WTC11 (cell line): Measurements from ENCODE around the gene SHD. TPM values are rescaled to one million over a fixed set of nuclear protein-coding genes. Genes with fewer than 3 reads are reported as not detected.

Experiments
- ATAC-seq: fragments of 200-7000 bp; cut with Tn5 transposase; 2 replicates; pipeline ENCODE4 v1.10.0; 2021; ENCODE audit warnings: mild to moderate bottlenecking, moderate library complexity
- CTCF ChIA-PET: fragments of 300-600 bp; sonication (Branson Sonifier 250); formaldehyde crosslinking; loops from one replicate; lab custom pipeline; 2021; ENCODE audit warnings: antibody characterized with exemption; lab: Charles Lee
- POLR2A ChIA-PET: fragments of 350-600 bp; sonication (Branson Sonifier 250); formaldehyde crosslinking; loops from one replicate; lab custom pipeline; 2021; ENCODE audit warnings: antibody characterized with exemption; lab: Charles Lee
- DNase-seq: peaks from one replicate; pipeline ENCODE4 v3.0.0; 2021; ENCODE audit warnings: low spot score
- H3K27ac Mint-ChIP-seq: 2 replicates; pipeline ENCODE4 v1.8.0; 2021; ENCODE audit warnings: mixed read lengths
- H3K27me3 Mint-ChIP-seq: 2 replicates; pipeline ENCODE4 v1.8.0; 2021; ENCODE audit warnings: low read depth, mild to moderate bottlenecking, moderate library complexity, mixed read lengths
- H3K36me3 Mint-ChIP-seq: 2 replicates; pipeline ENCODE4 v1.8.0; 2021; ENCODE audit warnings: mixed read lengths
- H3K4me1 Mint-ChIP-seq: 2 replicates; pipeline ENCODE4 v1.8.0; 2022; ENCODE audit warnings: mixed read lengths
- H3K4me3 Mint-ChIP-seq: 2 replicates; pipeline ENCODE4 v1.8.0; 2021; ENCODE audit warnings: mild to moderate bottlenecking, moderate library complexity, mixed read lengths
- H3K9me3 Mint-ChIP-seq: 2 replicates; pipeline ENCODE4 v1.8.0; 2021; ENCODE audit warnings: mixed read lengths
- CBFB ChIP-seq: sonication (generic); formaldehyde crosslinking; IDR thresholded peaks from 2 replicates; pipeline ENCODE4 v1.8.1; 2022; ENCODE audit warnings: mild to moderate bottlenecking, low read depth, missing genetic modification reagents
- IRF2 ChIP-seq: sonication (generic); formaldehyde crosslinking; IDR thresholded peaks from 2 replicates; pipeline ENCODE4 v1.8.0; 2022; ENCODE audit warnings: low read depth, missing genetic modification reagents, borderline replicate concordance
- KAT7 ChIP-seq: sonication (generic); formaldehyde crosslinking; IDR thresholded peaks from 2 replicates; pipeline ENCODE4 v1.8.1; 2023; ENCODE audit warnings: missing genetic modification reagents, mild to moderate bottlenecking, borderline replicate concordance
- NR2C2 ChIP-seq: sonication (generic); formaldehyde crosslinking; IDR thresholded peaks from 2 replicates; pipeline ENCODE4 v1.8.0; 2022; ENCODE audit warnings: mild to moderate bottlenecking, missing genetic modification reagents
- ZBTB21 ChIP-seq: sonication (generic); formaldehyde crosslinking; IDR thresholded peaks from 2 replicates; pipeline ENCODE4 v1.8.1; 2023; ENCODE audit warnings: mild to moderate bottlenecking, missing genetic modification reagents, borderline replicate concordance
- ZNF121 ChIP-seq: sonication (generic); formaldehyde crosslinking; IDR thresholded peaks from 2 replicates; pipeline ENCODE4 v1.8.0; 2023; ENCODE audit warnings: missing genetic modification reagents
- total RNA-seq: library from RNA; stranded (reverse); gene quantifications from 3 replicates; pipeline ENCODE4 v1.2.3, GENCODE V29; 2021
- TF ChIP-seq, protein P1 (sequence below): fragments of 250-450 bp; sonication (Bioruptor Pico); IDR thresholded peaks from 2 replicates; pipeline ENCODE4 v1.8.0; 2021; ENCODE audit warnings: mild to moderate bottlenecking
- TF ChIP-seq, protein P2 (sequence below): sonication (generic); formaldehyde crosslinking; IDR thresholded peaks from 2 replicates; pipeline ENCODE4 v1.8.1; 2022; ENCODE audit warnings: low read depth, missing genetic modification reagents, borderline replicate concordance
- TF ChIP-seq, protein P3 (sequence below): sonication (generic); formaldehyde crosslinking; IDR thresholded peaks from 2 replicates; pipeline ENCODE4 v1.8.0; 2023; ENCODE audit warnings: missing genetic modification reagents, mild to moderate bottlenecking, borderline replicate concordance
- TF ChIP-seq, protein P4 (sequence below): sonication (generic); formaldehyde crosslinking; IDR thresholded peaks from 2 replicates; pipeline ENCODE4 v1.8.0; 2022; ENCODE audit warnings: missing genetic modification reagents
- TF ChIP-seq, protein P5 (sequence below): sonication (generic); formaldehyde crosslinking; IDR thresholded peaks from 2 replicates; pipeline ENCODE4 v1.8.0; 2023; ENCODE audit warnings: mild to moderate bottlenecking, missing genetic modification reagents
- TF ChIP-seq, protein P6 (sequence below): sonication (generic); formaldehyde crosslinking; IDR thresholded peaks from 2 replicates; pipeline ENCODE4 v1.8.1; 2022; ENCODE audit warnings: low read depth, mild to moderate bottlenecking, moderate library complexity, missing genetic modification reagents, borderline replicate concordance
- TF ChIP-seq, protein P7 (sequence below): sonication (generic); formaldehyde crosslinking; IDR thresholded peaks from 2 replicates; pipeline ENCODE4 v1.8.1; 2023; ENCODE audit warnings: mild to moderate bottlenecking, moderate library complexity, missing genetic modification reagents
- TF ChIP-seq, protein P8 (sequence below): sonication (generic); formaldehyde crosslinking; IDR thresholded peaks from 2 replicates; pipeline ENCODE4 v1.8.1; 2022; ENCODE audit warnings: mild to moderate bottlenecking, missing genetic modification reagents, moderate library complexity, borderline replicate concordance
- TF ChIP-seq, protein P9 (sequence below): sonication (generic); formaldehyde crosslinking; IDR thresholded peaks from 2 replicates; pipeline ENCODE4 v1.8.1; 2023; ENCODE audit warnings: mild to moderate bottlenecking, missing genetic modification reagents, moderate library complexity

SHD gene
- total RNA-seq, 1 experiment from 2014 or later = 3.4 TPM

DNA sequence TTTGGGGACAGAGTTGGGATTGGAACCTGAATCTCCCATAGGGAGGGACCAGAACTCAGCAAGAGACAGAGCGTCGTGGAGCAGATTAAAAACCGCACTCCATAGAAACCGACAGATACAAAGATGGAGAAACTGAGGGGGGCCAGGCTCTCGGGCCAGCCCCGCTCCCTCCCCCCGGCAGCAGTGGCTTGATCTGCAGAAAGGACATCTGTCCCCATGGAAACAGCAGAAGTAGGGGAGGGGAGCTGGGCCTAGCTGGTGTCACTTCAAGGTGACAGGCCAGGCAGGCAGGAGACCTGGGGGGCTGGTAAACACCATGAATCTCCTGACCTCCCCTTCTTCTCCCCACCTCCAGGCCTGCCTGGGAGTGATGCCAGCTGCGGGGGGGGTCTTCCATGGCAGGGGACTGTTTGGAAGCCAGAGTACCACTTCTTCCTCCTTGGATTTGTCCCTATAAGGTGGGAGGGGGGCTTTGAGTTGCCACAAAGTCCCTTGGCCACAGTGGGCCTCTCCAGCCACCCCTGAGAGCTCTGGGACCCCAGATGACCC is 12.2 kb downstream of the SHD start (continued):
- TF ChIP-seq IRF2 (CRISPR knock-in tag) (no peak), NR2C2 (no peak)
- TF ChIP-seq, protein P1, sequence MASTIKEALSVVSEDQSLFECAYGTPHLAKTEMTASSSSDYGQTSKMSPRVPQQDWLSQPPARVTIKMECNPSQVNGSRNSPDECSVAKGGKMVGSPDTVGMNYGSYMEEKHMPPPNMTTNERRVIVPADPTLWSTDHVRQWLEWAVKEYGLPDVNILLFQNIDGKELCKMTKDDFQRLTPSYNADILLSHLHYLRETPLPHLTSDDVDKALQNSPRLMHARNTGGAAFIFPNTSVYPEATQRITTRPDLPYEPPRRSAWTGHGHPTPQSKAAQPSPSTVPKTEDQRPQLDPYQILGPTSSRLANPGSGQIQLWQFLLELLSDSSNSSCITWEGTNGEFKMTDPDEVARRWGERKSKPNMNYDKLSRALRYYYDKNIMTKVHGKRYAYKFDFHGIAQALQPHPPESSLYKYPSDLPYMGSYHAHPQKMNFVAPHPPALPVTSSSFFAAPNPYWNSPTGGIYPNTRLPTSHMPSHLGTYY (CRISPR knock-in tag) = no peak
- TF ChIP-seq, protein P2, sequence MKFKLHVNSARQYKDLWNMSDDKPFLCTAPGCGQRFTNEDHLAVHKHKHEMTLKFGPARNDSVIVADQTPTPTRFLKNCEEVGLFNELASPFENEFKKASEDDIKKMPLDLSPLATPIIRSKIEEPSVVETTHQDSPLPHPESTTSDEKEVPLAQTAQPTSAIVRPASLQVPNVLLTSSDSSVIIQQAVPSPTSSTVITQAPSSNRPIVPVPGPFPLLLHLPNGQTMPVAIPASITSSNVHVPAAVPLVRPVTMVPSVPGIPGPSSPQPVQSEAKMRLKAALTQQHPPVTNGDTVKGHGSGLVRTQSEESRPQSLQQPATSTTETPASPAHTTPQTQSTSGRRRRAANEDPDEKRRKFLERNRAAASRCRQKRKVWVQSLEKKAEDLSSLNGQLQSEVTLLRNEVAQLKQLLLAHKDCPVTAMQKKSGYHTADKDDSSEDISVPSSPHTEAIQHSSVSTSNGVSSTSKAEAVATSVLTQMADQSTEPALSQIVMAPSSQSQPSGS (CRISPR knock-in tag) = no peak
- TF ChIP-seq, all 79 proteins: peak for 0

DNA sequence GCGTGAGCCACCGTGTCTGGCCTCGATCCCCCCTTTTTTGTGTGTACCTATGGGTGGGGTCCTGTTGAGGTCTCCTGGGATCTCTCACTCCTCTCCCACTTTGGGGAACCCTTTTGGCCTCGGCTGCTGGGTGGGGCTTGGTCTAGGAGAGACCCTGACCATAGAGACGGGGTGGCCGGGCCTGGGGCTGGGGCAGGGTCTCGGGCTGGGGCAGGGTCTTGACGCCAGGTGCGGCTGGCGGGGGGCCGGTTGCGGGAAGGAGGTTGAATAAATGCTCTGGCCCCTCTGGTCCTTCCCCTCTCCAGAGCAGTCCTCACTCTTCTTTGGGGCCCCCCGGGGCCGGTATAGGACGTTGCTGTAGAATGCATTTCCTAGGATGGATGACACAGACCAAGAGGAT is 13.4 kb downstream of the SHD start:
- CTCF ChIA-PET = no interaction called here
- TF ChIP-seq ZNF121 (CRISPR knock-in tag) = no peak
- TF ChIP-seq ZBTB21 (CRISPR knock-in tag) = no peak
- TF ChIP-seq, protein P3, sequence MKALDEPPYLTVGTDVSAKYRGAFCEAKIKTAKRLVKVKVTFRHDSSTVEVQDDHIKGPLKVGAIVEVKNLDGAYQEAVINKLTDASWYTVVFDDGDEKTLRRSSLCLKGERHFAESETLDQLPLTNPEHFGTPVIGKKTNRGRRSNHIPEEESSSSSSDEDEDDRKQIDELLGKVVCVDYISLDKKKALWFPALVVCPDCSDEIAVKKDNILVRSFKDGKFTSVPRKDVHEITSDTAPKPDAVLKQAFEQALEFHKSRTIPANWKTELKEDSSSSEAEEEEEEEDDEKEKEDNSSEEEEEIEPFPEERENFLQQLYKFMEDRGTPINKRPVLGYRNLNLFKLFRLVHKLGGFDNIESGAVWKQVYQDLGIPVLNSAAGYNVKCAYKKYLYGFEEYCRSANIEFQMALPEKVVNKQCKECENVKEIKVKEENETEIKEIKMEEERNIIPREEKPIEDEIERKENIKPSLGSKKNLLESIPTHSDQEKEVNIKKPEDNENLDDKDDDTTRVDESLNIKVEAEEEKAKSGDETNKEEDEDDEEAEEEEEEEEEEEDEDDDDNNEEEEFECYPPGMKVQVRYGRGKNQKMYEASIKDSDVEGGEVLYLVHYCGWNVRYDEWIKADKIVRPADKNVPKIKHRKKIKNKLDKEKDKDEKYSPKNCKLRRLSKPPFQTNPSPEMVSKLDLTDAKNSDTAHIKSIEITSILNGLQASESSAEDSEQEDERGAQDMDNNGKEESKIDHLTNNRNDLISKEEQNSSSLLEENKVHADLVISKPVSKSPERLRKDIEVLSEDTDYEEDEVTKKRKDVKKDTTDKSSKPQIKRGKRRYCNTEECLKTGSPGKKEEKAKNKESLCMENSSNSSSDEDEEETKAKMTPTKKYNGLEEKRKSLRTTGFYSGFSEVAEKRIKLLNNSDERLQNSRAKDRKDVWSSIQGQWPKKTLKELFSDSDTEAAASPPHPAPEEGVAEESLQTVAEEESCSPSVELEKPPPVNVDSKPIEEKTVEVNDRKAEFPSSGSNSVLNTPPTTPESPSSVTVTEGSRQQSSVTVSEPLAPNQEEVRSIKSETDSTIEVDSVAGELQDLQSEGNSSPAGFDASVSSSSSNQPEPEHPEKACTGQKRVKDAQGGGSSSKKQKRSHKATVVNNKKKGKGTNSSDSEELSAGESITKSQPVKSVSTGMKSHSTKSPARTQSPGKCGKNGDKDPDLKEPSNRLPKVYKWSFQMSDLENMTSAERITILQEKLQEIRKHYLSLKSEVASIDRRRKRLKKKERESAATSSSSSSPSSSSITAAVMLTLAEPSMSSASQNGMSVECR (CRISPR knock-in tag) = no peak
- TF ChIP-seq, protein P4, sequence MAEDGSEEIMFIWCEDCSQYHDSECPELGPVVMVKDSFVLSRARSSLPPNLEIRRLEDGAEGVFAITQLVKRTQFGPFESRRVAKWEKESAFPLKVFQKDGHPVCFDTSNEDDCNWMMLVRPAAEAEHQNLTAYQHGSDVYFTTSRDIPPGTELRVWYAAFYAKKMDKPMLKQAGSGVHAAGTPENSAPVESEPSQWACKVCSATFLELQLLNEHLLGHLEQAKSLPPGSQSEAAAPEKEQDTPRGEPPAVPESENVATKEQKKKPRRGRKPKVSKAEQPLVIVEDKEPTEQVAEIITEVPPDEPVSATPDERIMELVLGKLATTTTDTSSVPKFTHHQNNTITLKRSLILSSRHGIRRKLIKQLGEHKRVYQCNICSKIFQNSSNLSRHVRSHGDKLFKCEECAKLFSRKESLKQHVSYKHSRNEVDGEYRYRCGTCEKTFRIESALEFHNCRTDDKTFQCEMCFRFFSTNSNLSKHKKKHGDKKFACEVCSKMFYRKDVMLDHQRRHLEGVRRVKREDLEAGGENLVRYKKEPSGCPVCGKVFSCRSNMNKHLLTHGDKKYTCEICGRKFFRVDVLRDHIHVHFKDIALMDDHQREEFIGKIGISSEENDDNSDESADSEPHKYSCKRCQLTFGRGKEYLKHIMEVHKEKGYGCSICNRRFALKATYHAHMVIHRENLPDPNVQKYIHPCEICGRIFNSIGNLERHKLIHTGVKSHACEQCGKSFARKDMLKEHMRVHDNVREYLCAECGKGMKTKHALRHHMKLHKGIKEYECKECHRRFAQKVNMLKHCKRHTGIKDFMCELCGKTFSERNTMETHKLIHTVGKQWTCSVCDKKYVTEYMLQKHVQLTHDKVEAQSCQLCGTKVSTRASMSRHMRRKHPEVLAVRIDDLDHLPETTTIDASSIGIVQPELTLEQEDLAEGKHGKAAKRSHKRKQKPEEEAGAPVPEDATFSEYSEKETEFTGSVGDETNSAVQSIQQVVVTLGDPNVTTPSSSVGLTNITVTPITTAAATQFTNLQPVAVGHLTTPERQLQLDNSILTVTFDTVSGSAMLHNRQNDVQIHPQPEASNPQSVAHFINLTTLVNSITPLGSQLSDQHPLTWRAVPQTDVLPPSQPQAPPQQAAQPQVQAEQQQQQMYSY (CRISPR knock-in tag) = no peak
- TF ChIP-seq, protein P5, sequence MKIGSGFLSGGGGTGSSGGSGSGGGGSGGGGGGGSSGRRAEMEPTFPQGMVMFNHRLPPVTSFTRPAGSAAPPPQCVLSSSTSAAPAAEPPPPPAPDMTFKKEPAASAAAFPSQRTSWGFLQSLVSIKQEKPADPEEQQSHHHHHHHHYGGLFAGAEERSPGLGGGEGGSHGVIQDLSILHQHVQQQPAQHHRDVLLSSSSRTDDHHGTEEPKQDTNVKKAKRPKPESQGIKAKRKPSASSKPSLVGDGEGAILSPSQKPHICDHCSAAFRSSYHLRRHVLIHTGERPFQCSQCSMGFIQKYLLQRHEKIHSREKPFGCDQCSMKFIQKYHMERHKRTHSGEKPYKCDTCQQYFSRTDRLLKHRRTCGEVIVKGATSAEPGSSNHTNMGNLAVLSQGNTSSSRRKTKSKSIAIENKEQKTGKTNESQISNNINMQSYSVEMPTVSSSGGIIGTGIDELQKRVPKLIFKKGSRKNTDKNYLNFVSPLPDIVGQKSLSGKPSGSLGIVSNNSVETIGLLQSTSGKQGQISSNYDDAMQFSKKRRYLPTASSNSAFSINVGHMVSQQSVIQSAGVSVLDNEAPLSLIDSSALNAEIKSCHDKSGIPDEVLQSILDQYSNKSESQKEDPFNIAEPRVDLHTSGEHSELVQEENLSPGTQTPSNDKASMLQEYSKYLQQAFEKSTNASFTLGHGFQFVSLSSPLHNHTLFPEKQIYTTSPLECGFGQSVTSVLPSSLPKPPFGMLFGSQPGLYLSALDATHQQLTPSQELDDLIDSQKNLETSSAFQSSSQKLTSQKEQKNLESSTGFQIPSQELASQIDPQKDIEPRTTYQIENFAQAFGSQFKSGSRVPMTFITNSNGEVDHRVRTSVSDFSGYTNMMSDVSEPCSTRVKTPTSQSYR (CRISPR knock-in tag) = no peak
- no peak for TF ChIP-seq KAT7 (CRISPR knock-in tag)
- TF ChIP-seq, protein P6, sequence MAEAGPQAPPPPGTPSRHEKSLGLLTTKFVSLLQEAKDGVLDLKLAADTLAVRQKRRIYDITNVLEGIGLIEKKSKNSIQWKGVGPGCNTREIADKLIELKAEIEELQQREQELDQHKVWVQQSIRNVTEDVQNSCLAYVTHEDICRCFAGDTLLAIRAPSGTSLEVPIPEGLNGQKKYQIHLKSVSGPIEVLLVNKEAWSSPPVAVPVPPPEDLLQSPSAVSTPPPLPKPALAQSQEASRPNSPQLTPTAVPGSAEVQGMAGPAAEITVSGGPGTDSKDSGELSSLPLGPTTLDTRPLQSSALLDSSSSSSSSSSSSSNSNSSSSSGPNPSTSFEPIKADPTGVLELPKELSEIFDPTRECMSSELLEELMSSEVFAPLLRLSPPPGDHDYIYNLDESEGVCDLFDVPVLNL = no peak
- TF ChIP-seq, protein P7, sequence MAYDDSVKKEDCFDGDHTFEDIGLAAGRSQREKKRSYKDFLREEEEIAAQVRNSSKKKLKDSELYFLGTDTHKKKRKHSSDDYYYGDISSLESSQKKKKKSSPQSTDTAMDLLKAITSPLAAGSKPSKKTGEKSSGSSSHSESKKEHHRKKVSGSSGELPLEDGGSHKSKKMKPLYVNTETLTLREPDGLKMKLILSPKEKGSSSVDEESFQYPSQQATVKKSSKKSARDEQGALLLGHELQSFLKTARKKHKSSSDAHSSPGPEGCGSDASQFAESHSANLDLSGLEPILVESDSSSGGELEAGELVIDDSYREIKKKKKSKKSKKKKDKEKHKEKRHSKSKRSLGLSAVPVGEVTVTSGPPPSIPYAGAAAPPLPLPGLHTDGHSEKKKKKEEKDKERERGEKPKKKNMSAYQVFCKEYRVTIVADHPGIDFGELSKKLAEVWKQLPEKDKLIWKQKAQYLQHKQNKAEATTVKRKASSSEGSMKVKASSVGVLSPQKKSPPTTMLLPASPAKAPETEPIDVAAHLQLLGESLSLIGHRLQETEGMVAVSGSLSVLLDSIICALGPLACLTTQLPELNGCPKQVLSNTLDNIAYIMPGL (CRISPR knock-in tag) = no peak
- TF ChIP-seq, protein P8, sequence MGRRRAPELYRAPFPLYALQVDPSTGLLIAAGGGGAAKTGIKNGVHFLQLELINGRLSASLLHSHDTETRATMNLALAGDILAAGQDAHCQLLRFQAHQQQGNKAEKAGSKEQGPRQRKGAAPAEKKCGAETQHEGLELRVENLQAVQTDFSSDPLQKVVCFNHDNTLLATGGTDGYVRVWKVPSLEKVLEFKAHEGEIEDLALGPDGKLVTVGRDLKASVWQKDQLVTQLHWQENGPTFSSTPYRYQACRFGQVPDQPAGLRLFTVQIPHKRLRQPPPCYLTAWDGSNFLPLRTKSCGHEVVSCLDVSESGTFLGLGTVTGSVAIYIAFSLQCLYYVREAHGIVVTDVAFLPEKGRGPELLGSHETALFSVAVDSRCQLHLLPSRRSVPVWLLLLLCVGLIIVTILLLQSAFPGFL = no peak
- TF ChIP-seq CBFB (CRISPR knock-in tag) = no peak
- TF ChIP-seq, protein P9, sequence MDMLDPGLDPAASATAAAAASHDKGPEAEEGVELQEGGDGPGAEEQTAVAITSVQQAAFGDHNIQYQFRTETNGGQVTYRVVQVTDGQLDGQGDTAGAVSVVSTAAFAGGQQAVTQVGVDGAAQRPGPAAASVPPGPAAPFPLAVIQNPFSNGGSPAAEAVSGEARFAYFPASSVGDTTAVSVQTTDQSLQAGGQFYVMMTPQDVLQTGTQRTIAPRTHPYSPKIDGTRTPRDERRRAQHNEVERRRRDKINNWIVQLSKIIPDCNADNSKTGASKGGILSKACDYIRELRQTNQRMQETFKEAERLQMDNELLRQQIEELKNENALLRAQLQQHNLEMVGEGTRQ (CRISPR knock-in tag) = no peak
- Mint-ChIP-seq H3K36me3 (no peaks in the 10 kb centered on the region), H3K4me1 (peaks cover 8% of the 10 kb centered on the region; the same call in 1 of the 2 replicates), H3K27me3 (peaks cover 10% of the 10 kb centered on the region), H3K4me3 (no peak overlapping the region), H3K27ac (no peak overlapping the region), H3K9me3 (no peaks in the 10 kb centered on the region)
- ATAC-seq (no peak), DNase-seq (no peak)
- POLR2A ChIA-PET = no interaction called here
